Stimulated activated CD8-positive, alpha-beta memory T cell treated with anti-CD3 and anti-CD28 coated beads, Interleukin-2, amount 100 ng/mL, for 48 hours (primary cell): Measurements from ENCODE around the gene C2orf80.
A peak's percentile ranks its signal among the peaks of the same experiment; 100 is the strongest.
"Not testable (repeated sequence)": the region's sequence is repeated elsewhere in the genome, so short reads cannot be mapped to it uniquely, and the experiment has no call there.

Experiments used
- DNase-seq, 2 donors: peaks; one replicate each; pipeline ENCODE4 v3.0.0-alpha.2; 2020; ENCODE audit warnings: low read depth in 2 of 2

Gene C2orf80

DNA sequence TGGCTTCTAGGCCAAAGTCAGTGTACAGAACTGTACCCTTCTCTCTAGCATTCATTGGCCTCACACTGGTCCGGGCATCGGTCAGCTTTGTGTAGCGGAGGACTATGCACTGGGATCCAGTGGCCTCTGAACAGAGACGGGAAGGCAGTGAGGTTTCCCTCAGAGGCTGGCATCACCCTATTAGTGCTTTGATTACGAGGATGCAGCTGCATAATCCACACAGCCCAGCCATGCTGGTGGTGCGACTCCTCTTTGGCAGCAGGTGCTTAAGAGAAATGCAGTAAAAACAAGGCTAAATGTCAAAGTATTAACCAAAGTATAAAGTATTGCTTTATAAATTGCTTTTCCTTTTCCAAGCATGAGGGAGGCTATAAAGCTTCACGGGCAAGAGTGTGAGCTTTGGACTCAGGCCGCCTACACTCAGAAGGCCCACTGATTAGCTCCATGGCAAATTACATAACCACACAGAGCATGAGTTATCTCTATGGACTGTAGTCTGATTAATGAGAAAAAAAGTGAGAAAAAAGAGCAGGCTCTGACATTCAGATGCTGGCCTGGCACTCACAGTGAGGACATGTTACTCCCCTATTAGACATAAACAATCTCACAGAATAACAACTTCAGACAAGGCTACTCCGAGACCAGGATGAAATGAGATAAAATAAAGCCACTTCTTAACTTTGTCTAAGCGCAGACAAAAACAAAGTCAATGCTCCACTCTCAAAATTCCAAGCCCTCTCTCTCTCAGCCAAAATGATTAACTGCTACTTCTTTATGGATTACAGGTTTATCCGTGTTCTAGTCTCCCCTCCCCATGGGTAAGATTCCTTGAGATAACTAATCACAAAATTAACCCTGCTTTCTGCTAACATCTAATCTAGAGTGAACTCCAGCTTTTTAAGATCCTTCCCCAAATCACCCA, 53.8 kb downstream of the C2orf80 start:
- DNase-seq = no peak

DNA sequence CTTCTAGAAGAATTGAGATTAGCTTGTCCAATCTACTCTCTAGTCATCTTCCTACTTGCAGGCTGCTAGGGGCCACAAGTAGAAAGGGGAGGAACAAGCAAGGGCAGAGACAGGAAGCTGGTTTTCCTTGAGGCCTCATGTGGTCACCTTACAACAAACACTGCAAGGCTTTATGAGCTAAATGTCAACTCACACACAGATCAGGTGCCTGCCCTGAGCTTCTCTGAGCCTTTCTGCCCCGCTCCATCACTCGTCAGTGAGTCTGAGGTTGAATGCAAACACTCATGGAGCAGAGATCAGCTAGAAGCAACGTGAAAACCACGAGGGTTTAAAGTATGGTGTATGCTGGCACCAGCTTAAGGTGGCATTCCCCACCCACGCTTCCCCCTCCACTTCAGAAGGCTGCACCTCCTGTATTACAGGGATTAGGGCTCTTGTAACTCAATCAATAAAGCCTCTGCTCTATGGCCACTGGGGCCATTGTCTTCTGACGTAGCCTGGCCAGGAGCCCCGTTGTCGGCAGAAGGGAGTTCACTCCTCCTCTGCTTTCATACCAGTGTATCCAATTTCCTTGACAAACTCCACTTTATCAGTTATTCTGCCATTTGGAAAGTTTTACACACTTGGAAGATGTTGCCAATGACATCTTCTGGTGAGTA, 54.8 kb downstream of the C2orf80 start:
- DNase-seq = peak in 1 of 2 donors; percentile 1

GRCh38 chr2:208130712-208131110, 59.1 kb downstream of the C2orf80 start:
- DNase-seq = no peak

GRCh38 chr2:208129744-208130711, 59.8 kb downstream of the C2orf80 start, which contains the start of gene CRYGC:
CRYGC (minus strand) TSS chr2:208129828; CDS start chr2:208129792, 36 bp downstream.
- DNase-seq = no peak

DNA sequence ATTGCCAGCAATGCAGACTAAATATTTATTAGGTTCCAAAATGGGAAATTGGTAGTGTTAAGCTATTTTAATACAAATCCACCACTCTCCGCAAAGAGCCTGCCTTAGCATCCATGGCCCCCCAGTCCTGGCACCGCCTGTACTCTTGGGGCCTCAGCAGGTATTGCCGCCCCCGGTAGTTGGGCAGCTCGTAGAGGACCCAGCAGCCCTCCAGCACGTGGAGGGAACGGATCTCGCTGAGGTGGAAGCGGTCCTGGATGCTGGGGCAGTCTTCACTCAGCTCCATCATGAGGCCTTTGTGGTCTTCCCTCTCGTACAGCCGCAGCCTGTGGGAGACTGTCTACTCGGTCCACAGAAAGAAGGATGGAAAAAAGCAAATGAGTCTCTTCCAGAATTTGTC, 61.7 kb downstream of the C2orf80 start:
- DNase-seq = no peak

GRCh38 chr2:208127090-208127489, 62.7 kb downstream of the C2orf80 start:
- DNase-seq = no peak

GRCh38 chr2:208125251-208125650, 64.6 kb downstream of the C2orf80 start:
- no peak for DNase-seq

GRCh38 chr2:208124013-208124715, 65.7 kb downstream of the C2orf80 start, which contains the start of gene CRYGD:
CRYGD (minus strand) TSS chr2:208124524; CDS start chr2:208124473, 51 bp downstream.
- DNase-seq = not testable (repeated sequence)

- DNase-seq = no peak
These were observed 67.6 kb downstream of the C2orf80 start for GRCh38 chr2:208122248-208122647.

DNA sequence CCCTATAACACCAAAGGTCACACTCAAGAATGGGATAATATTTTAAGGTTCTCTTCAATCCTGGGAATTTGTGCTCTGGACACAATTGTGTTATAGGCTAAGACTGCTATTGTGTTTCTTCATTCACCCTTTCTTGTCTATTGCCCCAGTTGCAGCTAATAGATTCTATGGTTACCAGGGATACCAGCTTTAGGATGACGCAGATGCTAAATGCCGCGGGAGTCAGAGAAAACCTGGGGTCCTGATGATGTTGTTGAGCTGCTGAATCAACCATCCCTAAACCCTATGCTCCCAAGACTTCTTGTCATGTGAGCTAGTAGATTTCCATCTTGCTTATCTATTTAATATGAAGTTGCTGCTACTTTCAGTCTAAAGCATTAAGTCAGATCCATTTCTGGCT, 70.9 kb downstream of the C2orf80 start:
- no peak for DNase-seq

DNA sequence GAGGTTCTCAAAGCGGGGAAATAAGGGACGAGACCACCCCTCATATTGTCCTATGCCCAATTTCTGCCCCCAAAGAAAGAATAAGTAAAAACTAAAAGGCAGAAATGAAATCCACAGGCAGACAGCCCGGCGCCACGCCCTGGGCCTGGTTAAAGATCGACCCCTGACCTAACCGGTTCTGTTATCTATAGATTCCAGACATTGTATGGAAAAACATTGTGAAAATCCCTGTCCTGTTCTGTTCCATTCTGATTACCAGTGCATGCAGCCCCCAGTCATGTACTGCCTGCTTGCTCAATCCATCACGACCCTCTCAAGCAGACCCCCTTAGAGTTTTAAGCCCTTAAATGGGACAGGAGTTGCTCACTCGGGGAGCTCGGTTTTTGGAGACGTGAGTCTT, 72.4 kb downstream of the C2orf80 start:
- DNase-seq = not testable (repeated sequence)
